GM12875 (cell line): ENCODE data around the gene ANKRD42.

Source experiments
- H3K4me3 ChIP-seq: one replicate; pipeline ENCODE4 v1.5.1; 2011; ENCODE audit warnings: low read depth, low read length, control low read depth
- CTCF ChIP-seq: IDR thresholded peaks from 2 replicates; pipeline ENCODE4 v1.5.1; 2011; ENCODE audit warnings: low read depth, mild to moderate bottlenecking, control low read depth, inconsistent platforms, low read length, moderate library complexity, borderline replicate concordance; ENCODE audit not compliant: insufficient read depth

Gene ANKRD42

GRCh38 chr11:83191986-83192385 lies 1.5 kb upstream of the ANKRD42 start:
- TF ChIP-seq CTCF = no peak
- no peak overlapping the region for H3K4me3 ChIP-seq

- TF ChIP-seq CTCF = no peak
- H3K4me3 ChIP-seq = peak overlapping the region; percentile 82
Measured at GRCh38 chr11:83192606-83193245, 786 bp upstream of the ANKRD42 start.

GRCh38 chr11:83194281-83195142 lies 1.0 kb downstream of the ANKRD42 start:
- H3K4me3 ChIP-seq = peak overlapping the region; percentile 82
- TF ChIP-seq CTCF = no peak

GRCh38 chr11:83195143-83195466 lies 1.6 kb downstream of the ANKRD42 start:
- no peak for TF ChIP-seq CTCF
- H3K4me3 ChIP-seq = peak overlapping the region; percentile 82

- no peak overlapping the region for H3K4me3 ChIP-seq
- TF ChIP-seq CTCF = no peak
Measured at GRCh38 chr11:83195649-83196048, 2.1 kb downstream of the ANKRD42 start.

GRCh38 chr11:83200035-83200434 lies 6.5 kb downstream of the ANKRD42 start:
- H3K4me3 ChIP-seq = no peak overlapping the region
- TF ChIP-seq CTCF = no peak
